ENCODE data around the gene ITIH1. TPM values are rescaled to one million over a fixed set of nuclear protein-coding genes. Genes with fewer than 3 reads are reported as not detected.

ITIH1 gene
- total and polyA plus RNA-seq, 9 of the 15 experiments (the other 6 are each of a cell fraction or from before 2014, with no cell fraction given): 0.31 TPM; not detected in 8

DNA sequence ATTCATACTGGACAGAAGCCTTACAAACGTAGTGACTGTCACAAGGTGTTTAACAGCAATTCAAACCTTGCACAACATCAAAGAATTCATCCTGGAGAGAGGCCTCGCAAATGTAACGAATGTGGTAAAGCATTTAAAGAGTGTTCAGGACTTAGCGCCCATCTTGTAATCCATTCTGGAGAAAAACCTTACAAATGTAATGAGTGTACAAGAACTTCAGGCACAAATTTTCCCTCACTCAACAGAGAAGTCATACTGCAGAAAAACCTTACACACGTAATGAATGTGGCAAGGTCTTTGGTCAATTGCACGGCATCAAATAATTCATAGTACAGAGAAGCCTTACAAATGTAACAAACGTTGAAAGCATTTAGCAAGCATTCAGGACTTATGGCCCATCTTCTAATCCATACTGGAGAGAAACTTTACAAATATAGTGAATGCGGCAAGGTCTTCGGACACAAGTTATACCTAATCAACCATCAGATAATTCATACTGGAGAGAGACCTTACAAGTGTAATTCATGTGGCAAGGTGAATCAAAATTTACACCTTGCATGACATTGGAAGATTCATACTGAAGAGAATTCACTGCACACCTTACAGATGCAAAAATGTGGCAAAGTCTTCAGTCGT is 44.0 kb upstream of the ITIH1 start:
- 91% methylated on average over 10 of the region's 10 CpGs for WGBS (ENCODE audit: insufficient coverage, low coverage, missing lambda C conversion rate)
- Histone ChIP-seq H3K79me2 (ENCODE audit: control insufficient read depth, insufficient read depth, low read length) (no peaks in the 10 kb centered on the region), H3K4me2 (ENCODE audit: insufficient read depth, low read length) (no peak overlapping the region), H3K4me1 (replicated peaks in 1 of 2; ENCODE audit: control insufficient read depth in 2 of 2, insufficient read depth in 2 of 2, low read length in 2 of 2) (no peaks in the 10 kb centered on the region), H3K27me3 (ENCODE audit: control insufficient read depth in 2 of 2, insufficient read depth in 2 of 2, low read length in 2 of 2) (no peaks in the 10 kb centered on the region), H2AFZ (ENCODE audit: low read depth, low read length) (no peak overlapping the region), H3K27ac (ENCODE audit: extremely low read depth, low read depth, low read length) (no peak overlapping the region), H3K4me3 (no peak overlapping the region), H3K9me1 (ENCODE audit: control insufficient read depth, insufficient read depth, low read length) (no peaks in the 10 kb centered on the region), H3K9ac (ENCODE audit: insufficient read depth in 1 of 2, low read depth in 2 of 2, low read length in 2 of 2) (no peak overlapping the region), H3K9me3 (replicated peaks; ENCODE audit: control insufficient read depth, insufficient read depth, low read depth, low read length) (no peaks in the 10 kb centered on the region; the same call in 1 of the 2 replicates), H4K20me1 (replicated peaks; ENCODE audit: control insufficient read depth, insufficient read depth, low read length) (no peaks in the 10 kb centered on the region), H3K36me3 (ENCODE audit: control insufficient read depth, insufficient read depth, low read length) (peaks cover 36% of the 10 kb centered on the region; the same call in 2 of the 3 replicates)
- DNase-seq (ENCODE audit: extremely low read depth in 1 of 4, low spot score in 3 of 4) (no peak), FAIRE-seq (no peak), ATAC-seq (no peak)
- BruUV-seq (replicated peaks): no TSS peak
- ChIA-PET POLR2A (no interaction called here), CTCF (ENCODE audit: low intra/inter-chr PET ratio) (no interaction called here)
- in situ Hi-C loops (cut with MboI) (no loop called here), intact Hi-C loops (cut with micrococcal nuclease) (no loop called here)
- TF ChIP-seq ZNF274 (IDR thresholded peaks at IDR 0.05; ENCODE audit: borderline replicate concordance, low read depth, low read length) (peak; percentile 85), KDM5B (IDR thresholded peaks at IDR 0.05; ENCODE audit: insufficient replicate concordance, low read depth, low read length) (no peak)

DNA sequence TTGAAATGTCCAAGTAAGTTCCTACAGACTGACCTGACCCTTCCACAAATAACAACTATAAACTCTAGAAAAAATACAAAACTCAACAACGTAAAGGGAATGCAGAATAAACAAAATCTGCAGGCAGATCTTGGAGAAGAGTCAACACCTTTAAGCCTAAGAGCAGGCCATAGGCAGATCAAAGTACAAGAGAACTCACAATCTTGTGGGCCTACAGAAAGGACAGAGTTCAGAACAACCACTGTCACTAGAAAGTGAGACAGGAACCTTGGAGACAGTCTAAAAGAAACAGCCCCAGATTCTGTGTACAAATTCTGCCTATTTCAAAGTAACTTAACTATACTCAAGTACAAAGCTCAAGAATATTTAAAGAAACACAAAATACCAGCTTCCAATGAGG is 37.7 kb upstream of the ITIH1 start:
- BruUV-seq (replicated peaks): no TSS peak
- Histone ChIP-seq H3K4me3 (no peak overlapping the region), H2AFZ (ENCODE audit: low read depth, low read length) (no peak overlapping the region), H3K27ac (ENCODE audit: extremely low read depth, low read depth, low read length) (no peak overlapping the region), H3K36me3 (ENCODE audit: control insufficient read depth, insufficient read depth, low read length) (peaks cover 54% of the 10 kb centered on the region), H4K20me1 (replicated peaks; ENCODE audit: control insufficient read depth, insufficient read depth, low read length) (no peaks in the 10 kb centered on the region), H3K9me1 (ENCODE audit: control insufficient read depth, insufficient read depth, low read length) (no peaks in the 10 kb centered on the region), H3K79me2 (ENCODE audit: control insufficient read depth, insufficient read depth, low read length) (no peaks in the 10 kb centered on the region), H3K9ac (ENCODE audit: insufficient read depth in 1 of 2, low read depth in 2 of 2, low read length in 2 of 2) (no peak overlapping the region), H3K27me3 (ENCODE audit: control insufficient read depth in 2 of 2, insufficient read depth in 2 of 2, low read length in 2 of 2) (no peaks in the 10 kb centered on the region), H3K4me1 (replicated peaks in 1 of 2; ENCODE audit: control insufficient read depth in 2 of 2, insufficient read depth in 2 of 2, low read length in 2 of 2) (no peaks in the 10 kb centered on the region), H3K4me2 (ENCODE audit: insufficient read depth, low read length) (no peak overlapping the region), H3K9me3 (replicated peaks; ENCODE audit: control insufficient read depth, insufficient read depth, low read depth, low read length) (no peaks in the 10 kb centered on the region)
- intact Hi-C loops (cut with micrococcal nuclease): loop anchor here (5.0 to 10.0 kb wide), 2 partner anchors 93 to 335 kb away; partner anchors contain the start of gene ITIH4
- ChIA-PET CTCF (ENCODE audit: low intra/inter-chr PET ratio) (no interaction called here), POLR2A (no interaction called here)
- FAIRE-seq (no peak), ATAC-seq (no peak), DNase-seq (ENCODE audit: extremely low read depth in 1 of 4, low spot score in 3 of 4) (no peak)
- whole genome bisulfite sequencing (ENCODE audit: insufficient coverage, low coverage, missing lambda C conversion rate): 50% methylated on average over 1 of the region's 1 CpG
- in situ Hi-C loops (cut with MboI): no loop called here
- TF ChIP-seq ZSCAN29 (IDR thresholded peaks at IDR 0.05) (no peak), ZBTB1 (CRISPR knock-in tag; IDR thresholded peaks at IDR 0.05; ENCODE audit: borderline replicate concordance, low read depth) (no peak), XRCC3 (IDR thresholded peaks at IDR 0.05) (no peak), ZNF77 (CRISPR knock-in tag; IDR thresholded peaks at IDR 0.05) (no peak), EZH2 (IDR thresholded peaks at IDR 0.05; ENCODE audit: borderline replicate concordance, low read depth, low read length) (no peak), PYGO2 (tag; IDR thresholded peaks at IDR 0.05) (no peak), HDAC8 (tag; IDR thresholded peaks at IDR 0.05) (no peak), RB1 (IDR thresholded peaks at IDR 0.05; ENCODE audit: low read depth) (no peak)
- TF ChIP-seq, protein P1, sequence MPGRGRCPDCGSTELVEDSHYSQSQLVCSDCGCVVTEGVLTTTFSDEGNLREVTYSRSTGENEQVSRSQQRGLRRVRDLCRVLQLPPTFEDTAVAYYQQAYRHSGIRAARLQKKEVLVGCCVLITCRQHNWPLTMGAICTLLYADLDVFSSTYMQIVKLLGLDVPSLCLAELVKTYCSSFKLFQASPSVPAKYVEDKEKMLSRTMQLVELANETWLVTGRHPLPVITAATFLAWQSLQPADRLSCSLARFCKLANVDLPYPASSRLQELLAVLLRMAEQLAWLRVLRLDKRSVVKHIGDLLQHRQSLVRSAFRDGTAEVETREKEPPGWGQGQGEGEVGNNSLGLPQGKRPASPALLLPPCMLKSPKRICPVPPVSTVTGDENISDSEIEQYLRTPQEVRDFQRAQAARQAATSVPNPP (IDR thresholded peaks at IDR 0.05; ENCODE audit: borderline replicate concordance, insufficient read depth, insufficient read length): no peak
- TF ChIP-seq, protein P2, sequence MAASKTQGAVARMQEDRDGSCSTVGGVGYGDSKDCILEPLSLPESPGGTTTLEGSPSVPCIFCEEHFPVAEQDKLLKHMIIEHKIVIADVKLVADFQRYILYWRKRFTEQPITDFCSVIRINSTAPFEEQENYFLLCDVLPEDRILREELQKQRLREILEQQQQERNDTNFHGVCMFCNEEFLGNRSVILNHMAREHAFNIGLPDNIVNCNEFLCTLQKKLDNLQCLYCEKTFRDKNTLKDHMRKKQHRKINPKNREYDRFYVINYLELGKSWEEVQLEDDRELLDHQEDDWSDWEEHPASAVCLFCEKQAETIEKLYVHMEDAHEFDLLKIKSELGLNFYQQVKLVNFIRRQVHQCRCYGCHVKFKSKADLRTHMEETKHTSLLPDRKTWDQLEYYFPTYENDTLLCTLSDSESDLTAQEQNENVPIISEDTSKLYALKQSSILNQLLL (CRISPR knock-in tag; IDR thresholded peaks at IDR 0.05; ENCODE audit: borderline replicate concordance): no peak
